Naive B cell (primary cell): ENCODE measurements around the gene SMAD3. TPM values are rescaled to one million over a fixed set of nuclear protein-coding genes. Genes with fewer than 3 reads are reported as not detected.

Experiments used
- ATAC-seq, 2 donors: fragments of 150-1000 bp; cut with Tn5 transposase; 2 replicates each; pipeline ENCODE4 v1.10.0; 2021; ENCODE audit warnings: low read depth in 2 of 2, mild to moderate bottlenecking in 2 of 2, moderate library complexity in 2 of 2
- DNase-seq: peaks from one replicate; pipeline ENCODE4 v3.0.0; 2022
- H3K27ac Mint-ChIP-seq, 6 donors: one replicate each; pipeline ENCODE4 v1.8.0; 2020 to 2022; ENCODE audit warnings: mild to moderate bottlenecking in 6 of 6, mixed read lengths in 6 of 6, moderate library complexity in 5 of 6, inconsistent platforms in 2 of 6
- H3K27me3 Mint-ChIP-seq, 3 donors: one replicate each; pipeline ENCODE4 v1.8.0; 2021 to 2022; ENCODE audit warnings: mixed read lengths in 3 of 3, mild to moderate bottlenecking in 1 of 3
- H3K36me3 Mint-ChIP-seq, 2 donors: one replicate each; pipeline ENCODE4 v1.8.0; 2020 to 2022; ENCODE audit warnings: mixed read lengths in 2 of 2, inconsistent platforms in 1 of 2, mild to moderate bottlenecking in 1 of 2
- H3K4me1 Mint-ChIP-seq, 3 donors: one replicate each; pipeline ENCODE4 v1.8.0; 2020 to 2022; ENCODE audit warnings: mixed read lengths in 3 of 3, inconsistent platforms in 1 of 3, mild to moderate bottlenecking in 1 of 3, moderate library complexity in 1 of 3
- H3K4me3 Mint-ChIP-seq, 8 donors: one replicate each; pipeline ENCODE4 v1.8.0; 2020 to 2022; ENCODE audit warnings: mild to moderate bottlenecking in 8 of 8, mixed read lengths in 8 of 8, moderate library complexity in 8 of 8, inconsistent platforms in 2 of 8
- H3K9me3 Mint-ChIP-seq, 7 donors: one replicate each; pipeline ENCODE4 v1.8.0; 2020 to 2022; ENCODE audit warnings: mixed read lengths in 7 of 7, mild to moderate bottlenecking in 5 of 7, inconsistent platforms in 2 of 7, moderate library complexity in 1 of 7
- polyA plus RNA-seq, 6 donors: library from polyadenylated mRNA; unstranded; fragments of 300-500 nt; fragmentation: Illumina TruSeq; gene quantifications; one replicate each; pipeline ENCODE4 v1.2.3, GENCODE V29; 2021; ENCODE audit warnings: low read depth in 6 of 6

Gene SMAD3
- polyA plus RNA-seq, 6 donors from 2014 or later, result 34.7 to 68.7 (median 38.0) TPM

GRCh38 chr15:67164401-67164791 lies 99.0 kb downstream of the SMAD3 start:
- H3K27me3 Mint-ChIP-seq, result no peaks in the 10 kb centered on the region
- no peak for DNase-seq
- H3K36me3 Mint-ChIP-seq, result peaks cover 0 to 25% of the 10 kb centered on the region in 2 donors
- peak overlapping the region in 4 of 6 donors; percentile 41 to 93 (median 88) for H3K27ac Mint-ChIP-seq
- no peaks in the 10 kb centered on the region for H3K9me3 Mint-ChIP-seq
- peak overlapping the region in 1 of 8 donors; percentile 53 for H3K4me3 Mint-ChIP-seq
- H3K4me1 Mint-ChIP-seq, result peaks cover 46 to 54% (median 51%) of the 10 kb centered on the region in 3 donors
- ATAC-seq, result no peak

- H3K4me1 Mint-ChIP-seq, result peaks cover 42 to 51% (median 47%) of the 10 kb centered on the region in 3 donors
- DNase-seq, result no peak
- peak overlapping the region in 5 of 6 donors; percentile 41 to 93 (median 72) for H3K27ac Mint-ChIP-seq
- H3K4me3 Mint-ChIP-seq, result peak overlapping the region in 1 of 8 donors; percentile 8
- H3K27me3 Mint-ChIP-seq, result no peaks in the 10 kb centered on the region
- H3K36me3 Mint-ChIP-seq, result peaks cover 0 to 29% of the 10 kb centered on the region in 2 donors
- no peaks in the 10 kb centered on the region for H3K9me3 Mint-ChIP-seq
- ATAC-seq, result no peak
Observed at GRCh38 chr15:67164811-67165253, 99.4 kb downstream of the SMAD3 start.

- Mint-ChIP-seq H3K36me3 (peaks cover 0 to 36% of the 10 kb centered on the region in 2 donors), H3K9me3 (no peaks in the 10 kb centered on the region), H3K4me3 (no peak overlapping the region), H3K4me1 (peaks cover 42 to 53% (median 49%) of the 10 kb centered on the region in 3 donors), H3K27me3 (no peaks in the 10 kb centered on the region), H3K27ac (peak overlapping the region in 5 of 6 donors; percentile 33 to 83 (median 42))
- DNase-seq (no peak), ATAC-seq (no peak)
Observed at GRCh38 chr15:67165254-67166253, 100.2 kb downstream of the SMAD3 start.

DNA sequence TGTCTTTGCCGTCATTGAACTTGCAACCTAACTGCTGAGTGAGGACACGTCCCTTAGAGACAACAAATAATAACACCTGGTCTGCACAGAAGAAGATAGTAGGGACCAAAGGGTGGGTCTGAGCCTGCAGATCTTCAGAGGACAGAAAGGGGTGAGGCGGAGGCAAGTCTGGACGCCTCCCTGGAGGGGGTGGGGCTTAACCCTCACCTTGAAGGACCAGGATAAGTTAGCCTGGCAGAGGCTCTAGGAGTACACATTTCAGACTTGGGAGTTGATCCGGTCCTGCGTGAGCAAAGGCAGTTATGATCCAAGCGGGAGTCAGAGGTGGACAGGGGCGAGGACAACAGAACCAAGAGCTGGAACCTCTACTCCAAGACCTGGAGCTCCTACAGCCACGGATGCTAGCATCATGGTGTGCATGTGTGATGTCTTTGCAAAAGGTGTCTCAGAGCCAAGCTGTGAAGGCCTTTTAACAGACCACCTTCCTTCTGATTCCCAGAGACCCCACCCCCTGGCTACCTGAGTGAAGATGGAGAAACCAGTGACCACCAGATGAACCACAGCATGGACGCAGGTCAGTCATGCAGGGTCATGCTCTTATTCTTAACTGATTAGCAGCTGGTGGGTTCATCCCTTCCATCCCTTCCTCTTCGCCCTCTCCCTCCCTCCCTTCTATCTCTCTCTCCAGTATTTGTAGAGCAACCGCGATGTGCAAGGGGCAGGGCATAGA lies 101.0 kb downstream of the SMAD3 start:
- H3K4me1 Mint-ChIP-seq, result peaks cover 41 to 48% (median 45%) of the 10 kb centered on the region in 3 donors
- no peak for DNase-seq
- ATAC-seq, result no peak
- H3K4me3 Mint-ChIP-seq, result no peak overlapping the region
- no peaks in the 10 kb centered on the region for H3K27me3 Mint-ChIP-seq
- H3K9me3 Mint-ChIP-seq, result no peaks in the 10 kb centered on the region
- peak overlapping the region in 3 of 6 donors; percentile 33 to 83 (median 80) for H3K27ac Mint-ChIP-seq
- peaks cover 5 to 36% of the 10 kb centered on the region in 2 donors for H3K36me3 Mint-ChIP-seq

GRCh38 chr15:67167091-67167490 lies 101.7 kb downstream of the SMAD3 start:
- Mint-ChIP-seq H3K4me1 (peaks cover 35 to 42% (median 39%) of the 10 kb centered on the region in 3 donors), H3K9me3 (no peaks in the 10 kb centered on the region), H3K36me3 (peaks cover 10 to 37% of the 10 kb centered on the region in 2 donors), H3K4me3 (no peak overlapping the region), H3K27me3 (no peaks in the 10 kb centered on the region), H3K27ac (peak overlapping the region in 3 of 6 donors; percentile 4 to 80 (median 58))
- no peak for ATAC-seq
- DNase-seq, result no peak

- peaks cover 35 to 39% (median 36%) of the 10 kb centered on the region in 3 donors for H3K4me1 Mint-ChIP-seq
- H3K27me3 Mint-ChIP-seq, result no peaks in the 10 kb centered on the region
- no peak for ATAC-seq
- DNase-seq, result no peak
- H3K27ac Mint-ChIP-seq, result peak overlapping the region in 2 of 6 donors; percentile 8 to 75
- peaks cover 10 to 53% of the 10 kb centered on the region in 2 donors for H3K36me3 Mint-ChIP-seq
- H3K4me3 Mint-ChIP-seq, result no peak overlapping the region
- no peaks in the 10 kb centered on the region for H3K9me3 Mint-ChIP-seq
Observed at GRCh38 chr15:67168694-67169093, 103.3 kb downstream of the SMAD3 start.

DNA sequence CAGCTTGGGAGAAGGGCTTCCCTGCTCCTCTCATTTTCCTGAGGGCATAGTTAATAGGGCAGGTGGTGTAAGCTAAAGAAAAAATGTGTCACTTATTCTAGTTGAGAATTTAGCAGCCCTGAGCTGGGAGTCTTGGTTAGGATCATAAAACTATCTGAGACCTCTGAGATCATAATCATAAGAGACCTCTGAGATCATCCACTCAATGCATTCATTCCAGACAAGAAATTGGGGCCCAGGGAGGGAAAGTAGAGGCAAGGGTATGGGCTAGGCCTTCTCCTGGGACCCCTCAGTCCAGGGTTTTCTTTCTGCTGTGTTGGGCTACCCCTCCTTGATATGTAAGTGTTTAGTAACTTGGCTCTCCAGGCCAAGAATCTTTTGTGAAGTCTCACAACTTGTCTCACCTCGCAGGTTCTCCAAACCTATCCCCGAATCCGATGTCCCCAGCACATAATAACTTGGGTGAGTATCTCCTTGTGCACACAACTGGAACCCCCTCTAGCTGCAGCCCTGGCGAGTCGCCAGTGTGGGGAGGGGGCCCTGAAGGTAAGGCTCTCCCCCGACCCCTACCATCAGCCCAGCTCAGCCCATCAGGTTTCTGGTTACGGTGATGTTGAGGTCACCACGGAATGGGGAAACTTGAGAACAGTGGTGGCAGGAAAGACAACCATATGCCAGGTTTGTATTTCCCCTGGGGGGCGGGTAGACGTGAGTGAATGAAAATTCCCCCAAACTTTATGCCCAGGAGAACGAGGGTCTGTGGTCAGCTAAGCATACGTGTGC lies 104.9 kb downstream of the SMAD3 start:
- Mint-ChIP-seq H3K36me3 (peaks cover 10 to 66% of the 10 kb centered on the region in 2 donors), H3K9me3 (no peaks in the 10 kb centered on the region), H3K4me1 (peaks cover 48 to 52% (median 51%) of the 10 kb centered on the region in 3 donors), H3K27ac (peak overlapping the region; percentile 22 to 74 (median 71)), H3K27me3 (no peaks in the 10 kb centered on the region), H3K4me3 (no peak overlapping the region)
- ATAC-seq (no peak), DNase-seq (no peak)

- no peak overlapping the region for H3K4me3 Mint-ChIP-seq
- ATAC-seq, result no peak
- H3K27ac Mint-ChIP-seq, result peak overlapping the region in 2 of 6 donors; percentile 19 to 65
- no peak for DNase-seq
- H3K36me3 Mint-ChIP-seq, result peaks cover 10 to 61% of the 10 kb centered on the region in 2 donors
- H3K27me3 Mint-ChIP-seq, result no peaks in the 10 kb centered on the region
- H3K4me1 Mint-ChIP-seq, result peaks cover 50 to 63% (median 57%) of the 10 kb centered on the region in 3 donors
- no peaks in the 10 kb centered on the region for H3K9me3 Mint-ChIP-seq
Observed at GRCh38 chr15:67171471-67171870, 106.1 kb downstream of the SMAD3 start.

DNA sequence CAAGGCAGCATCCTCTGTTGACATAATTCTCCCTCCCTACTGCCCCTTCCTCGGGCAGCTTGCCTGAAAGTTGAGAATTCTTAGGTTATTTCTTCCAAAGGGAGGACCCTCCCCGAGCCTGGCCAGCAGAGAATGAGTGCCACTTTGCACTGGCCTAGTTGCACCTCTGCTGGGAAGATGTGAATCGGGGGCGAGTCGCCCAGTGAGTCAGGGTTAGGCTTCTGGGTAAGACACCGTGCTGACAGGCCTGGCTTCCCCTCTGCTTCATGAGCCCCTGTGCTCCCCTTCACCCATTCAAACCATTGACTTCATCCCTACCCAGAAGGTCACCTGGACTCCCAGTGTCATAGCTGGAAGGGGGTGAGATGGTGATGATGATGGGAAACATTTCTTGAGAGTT lies 106.8 kb downstream of the SMAD3 start:
- Mint-ChIP-seq H3K9me3 (no peaks in the 10 kb centered on the region), H3K27ac (peak overlapping the region in 3 of 6 donors; percentile 70 to 81 (median 77)), H3K27me3 (no peaks in the 10 kb centered on the region), H3K4me1 (peaks cover 46 to 65% (median 61%) of the 10 kb centered on the region in 3 donors), H3K4me3 (no peak overlapping the region), H3K36me3 (peaks cover 10 to 56% of the 10 kb centered on the region in 2 donors)
- DNase-seq, result no peak
- no peak for ATAC-seq

GRCh38 chr15:67173005-67173404 lies 107.6 kb downstream of the SMAD3 start:
- H3K4me1 Mint-ChIP-seq, result peaks cover 46 to 65% (median 60%) of the 10 kb centered on the region in 3 donors
- no peaks in the 10 kb centered on the region for H3K9me3 Mint-ChIP-seq
- DNase-seq (no peak), ATAC-seq (no peak)
- H3K4me3 Mint-ChIP-seq, result peak overlapping the region in 2 of 8 donors; percentile 12 to 21
- peak overlapping the region in 5 of 6 donors; percentile 67 to 97 (median 93) for H3K27ac Mint-ChIP-seq
- no peaks in the 10 kb centered on the region for H3K27me3 Mint-ChIP-seq
- H3K36me3 Mint-ChIP-seq, result peaks cover 10 to 54% of the 10 kb centered on the region in 2 donors

- Mint-ChIP-seq H3K9me3 (no peaks in the 10 kb centered on the region), H3K4me3 (peak overlapping the region in 3 of 8 donors; percentile 1 to 68 (median 2)), H3K36me3 (peaks cover 13 to 47% of the 10 kb centered on the region in 2 donors), H3K27ac (peak overlapping the region in 5 of 6 donors; percentile 67 to 97 (median 82)), H3K27me3 (no peaks in the 10 kb centered on the region), H3K4me1 (peaks cover 41 to 65% (median 61%) of the 10 kb centered on the region in 3 donors)
- DNase-seq, result no peak
- ATAC-seq, result no peak
Observed at GRCh38 chr15:67173786-67174185, 108.4 kb downstream of the SMAD3 start.

DNA sequence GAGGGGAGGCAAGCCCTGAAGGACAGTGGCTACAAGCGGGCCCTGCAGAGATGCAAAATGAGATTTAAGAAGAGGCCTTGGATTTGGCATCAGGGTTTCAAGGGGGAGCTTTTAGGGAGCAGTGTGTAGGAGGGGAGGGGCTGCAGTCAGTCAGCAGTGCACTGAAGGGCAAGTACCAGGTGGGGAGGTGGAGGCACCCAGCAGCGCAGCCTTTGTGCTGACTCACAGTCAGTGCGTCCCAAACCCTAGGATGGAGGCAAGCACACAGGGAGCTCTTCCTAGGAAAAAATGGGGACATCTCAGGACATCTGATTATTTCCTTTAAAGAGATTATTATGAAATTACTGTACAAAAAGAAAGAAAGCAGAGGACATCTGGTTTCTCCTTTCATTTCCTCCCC lies 109.0 kb downstream of the SMAD3 start:
- H3K36me3 Mint-ChIP-seq, result peaks cover 14 to 47% of the 10 kb centered on the region in 2 donors
- no peaks in the 10 kb centered on the region for H3K9me3 Mint-ChIP-seq
- H3K4me1 Mint-ChIP-seq, result peaks cover 42 to 67% (median 60%) of the 10 kb centered on the region in 3 donors
- no peaks in the 10 kb centered on the region for H3K27me3 Mint-ChIP-seq
- H3K27ac Mint-ChIP-seq, result peak overlapping the region in 4 of 6 donors; percentile 47 to 95 (median 84)
- ATAC-seq, result no peak
- no peak for DNase-seq
- peak overlapping the region in 2 of 8 donors; percentile 1 to 74 for H3K4me3 Mint-ChIP-seq
